Activated naive CD8-positive, alpha-beta T cell treated with anti-CD3 and anti-CD28 coated beads, Interleukin-2, amount 10 ng/mL, durations not matched to agents 7 days and 5 days (primary cell): ENCODE data around the gene KCNS3. TPM values are rescaled to one million over a fixed set of nuclear protein-coding genes. Genes with fewer than 3 reads are reported as not detected.
"Not testable (repeated sequence)": the region's sequence is repeated elsewhere in the genome, so short reads cannot be mapped to it uniquely, and the experiment has no call there.

Experiments used
- ATAC-seq: fragments of 150-1000 bp; cut with Tn5 transposase; one replicate; pipeline ENCODE4 v1.10.0; 2021; ENCODE audit warnings: low read depth, moderate library complexity
- POLR2A ChIA-PET: fragments of 350-600 bp; sonication (Branson Sonifier 250); formaldehyde crosslinking; loops from one replicate; lab custom pipeline; 2021; ENCODE audit warnings: antibody characterized with exemption; lab: Charles Lee
- DNase-seq: peaks from one replicate; pipeline ENCODE4 v3.0.0; 2021
- H3K27ac Mint-ChIP-seq: one replicate; pipeline ENCODE4 v1.8.0; 2022; ENCODE audit warnings: mild to moderate bottlenecking, mixed read lengths
- H3K27me3 Mint-ChIP-seq: one replicate; pipeline ENCODE4 v1.8.0; 2022; ENCODE audit warnings: mild to moderate bottlenecking, moderate library complexity, mixed read lengths
- H3K36me3 Mint-ChIP-seq: one replicate; pipeline ENCODE4 v1.8.0; 2021; ENCODE audit warnings: mild to moderate bottlenecking, mixed read lengths
- H3K4me1 Mint-ChIP-seq: one replicate; pipeline ENCODE4 v1.8.0; 2021; ENCODE audit warnings: mixed read lengths
- H3K4me3 Mint-ChIP-seq: one replicate; pipeline ENCODE4 v1.8.0; 2022; ENCODE audit warnings: mild to moderate bottlenecking, moderate library complexity, mixed read lengths
- H3K9me3 Mint-ChIP-seq: one replicate; pipeline ENCODE4 v1.8.0; 2021; ENCODE audit warnings: mixed read lengths
- total RNA-seq, 2 experiments: library from RNA; stranded (reverse); gene quantifications; one replicate each; pipeline ENCODE4 v1.2.3, GENCODE V29; 2021

Gene KCNS3
- total RNA-seq, 2 experiments from 2014 or later: not detected

- H3K27me3 Mint-ChIP-seq: no peaks in the 10 kb centered on the region
- no peaks in the 10 kb centered on the region for H3K4me1 Mint-ChIP-seq
- H3K27ac Mint-ChIP-seq: no peak overlapping the region
- ATAC-seq: no peak
- H3K9me3 Mint-ChIP-seq: no peaks in the 10 kb centered on the region
- no peak overlapping the region for H3K4me3 Mint-ChIP-seq
- no peak for DNase-seq
- POLR2A ChIA-PET: no interaction called here
- no peaks in the 10 kb centered on the region for H3K36me3 Mint-ChIP-seq
These were observed 61.7 kb downstream of the KCNS3 start for GRCh38 chr2:17940091-17940630.

GRCh38 chr2:17943444-17943843, 65.0 kb downstream of the KCNS3 start:
- H3K27me3 Mint-ChIP-seq: no peaks in the 10 kb centered on the region
- H3K27ac Mint-ChIP-seq: no peak overlapping the region
- no peaks in the 10 kb centered on the region for H3K9me3 Mint-ChIP-seq
- POLR2A ChIA-PET: no interaction called here
- ATAC-seq: no peak
- no peaks in the 10 kb centered on the region for H3K4me1 Mint-ChIP-seq
- DNase-seq: no peak
- H3K36me3 Mint-ChIP-seq: no peaks in the 10 kb centered on the region
- H3K4me3 Mint-ChIP-seq: no peak overlapping the region

- DNase-seq (no peak), ATAC-seq (no peak)
- POLR2A ChIA-PET: no interaction called here
- no peak overlapping the region for H3K27ac Mint-ChIP-seq
- no peaks in the 10 kb centered on the region for H3K9me3 Mint-ChIP-seq
- H3K36me3 Mint-ChIP-seq: no peaks in the 10 kb centered on the region
- no peaks in the 10 kb centered on the region for H3K27me3 Mint-ChIP-seq
- no peaks in the 10 kb centered on the region for H3K4me1 Mint-ChIP-seq
- no peak overlapping the region for H3K4me3 Mint-ChIP-seq
These were observed 68.6 kb downstream of the KCNS3 start for GRCh38 chr2:17947113-17947512.

- DNase-seq (no peak), ATAC-seq (no peak)
- H3K4me1 Mint-ChIP-seq: no peaks in the 10 kb centered on the region
- H3K36me3 Mint-ChIP-seq: no peaks in the 10 kb centered on the region
- H3K4me3 Mint-ChIP-seq: no peak overlapping the region
- POLR2A ChIA-PET: no interaction called here
- H3K9me3 Mint-ChIP-seq: no peaks in the 10 kb centered on the region
- no peaks in the 10 kb centered on the region for H3K27me3 Mint-ChIP-seq
- H3K27ac Mint-ChIP-seq: no peak overlapping the region
These were observed 71.5 kb downstream of the KCNS3 start for GRCh38 chr2:17950006-17950405.

DNA sequence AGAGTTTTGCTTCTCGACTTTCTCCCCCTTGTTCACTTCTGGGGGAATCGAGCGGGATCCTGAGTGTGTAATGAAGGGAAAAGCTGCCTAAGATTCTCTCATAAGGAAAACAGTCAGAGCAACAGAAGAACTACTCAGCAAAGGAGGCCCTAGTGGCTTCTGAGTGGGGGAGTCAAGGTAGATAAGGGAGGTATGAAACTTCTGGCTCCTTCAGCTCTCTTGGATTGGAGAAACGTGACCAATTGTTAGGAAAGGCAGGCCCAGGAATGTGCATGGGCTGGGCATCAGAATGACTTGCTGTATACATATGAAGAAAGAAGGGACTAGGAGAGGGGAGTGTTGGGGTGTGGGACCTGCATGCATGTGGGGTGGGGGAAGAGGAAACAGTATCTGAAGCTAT, 73.1 kb downstream of the KCNS3 start:
- Mint-ChIP-seq H3K4me3 (no peak overlapping the region), H3K27ac (no peak overlapping the region), H3K27me3 (no peaks in the 10 kb centered on the region), H3K36me3 (no peaks in the 10 kb centered on the region), H3K4me1 (no peaks in the 10 kb centered on the region), H3K9me3 (no peaks in the 10 kb centered on the region)
- no peak for ATAC-seq
- POLR2A ChIA-PET: no interaction called here
- DNase-seq: no peak

DNA sequence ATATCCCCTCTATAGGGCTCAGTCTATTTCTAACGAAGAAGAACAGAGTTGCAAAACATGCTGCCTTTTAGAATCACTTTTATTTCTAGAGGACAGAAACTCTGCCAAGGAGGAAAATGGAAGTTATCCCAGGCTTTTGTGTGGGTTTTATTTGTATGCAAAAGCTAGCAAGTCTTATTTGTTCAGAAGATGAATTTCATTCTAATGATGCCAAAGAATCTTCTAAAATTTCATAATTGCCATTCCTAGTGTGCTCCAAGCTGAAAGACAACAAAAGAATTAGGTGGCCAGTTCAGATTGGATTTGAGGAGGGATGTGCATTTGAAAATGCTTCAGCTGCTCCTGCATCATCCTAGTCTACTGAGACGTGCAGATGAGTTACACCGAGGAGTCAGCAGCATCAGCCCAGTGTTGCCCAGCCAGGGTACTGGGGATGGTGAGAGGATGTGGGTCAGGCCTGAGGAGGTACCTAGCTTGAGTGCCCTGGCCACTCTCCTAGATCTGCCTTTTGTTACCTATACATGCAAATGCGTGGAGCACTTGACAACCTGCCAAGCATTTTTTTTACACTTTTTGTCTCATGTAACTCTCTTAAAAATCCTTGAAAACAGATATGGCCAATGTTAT, 80.1 kb downstream of the KCNS3 start:
- Mint-ChIP-seq H3K9me3 (no peaks in the 10 kb centered on the region), H3K27me3 (no peaks in the 10 kb centered on the region), H3K4me1 (no peaks in the 10 kb centered on the region), H3K27ac (no peak overlapping the region), H3K4me3 (no peak overlapping the region), H3K36me3 (no peaks in the 10 kb centered on the region)
- POLR2A ChIA-PET: no interaction called here
- no peak for DNase-seq
- no peak for ATAC-seq

DNA sequence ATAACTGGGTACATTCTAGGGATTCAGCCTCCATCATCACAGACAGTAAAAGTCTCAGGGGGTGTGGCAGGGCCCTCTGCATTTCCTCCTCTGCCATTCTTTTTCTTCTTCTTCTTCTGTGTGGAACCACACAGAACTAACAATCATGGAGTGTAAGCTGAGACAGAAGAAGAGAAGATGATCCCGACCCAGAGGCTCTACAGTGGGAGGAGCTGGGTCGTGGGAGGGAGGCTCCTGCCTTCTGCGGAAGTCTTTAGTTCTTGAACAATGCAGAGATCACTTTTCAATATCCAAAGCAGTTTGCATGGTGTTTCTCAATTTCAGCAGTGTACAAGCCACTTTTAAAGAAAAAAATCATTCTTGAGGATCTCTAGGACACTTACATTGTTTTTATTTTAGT, 80.9 kb downstream of the KCNS3 start:
- no peak for DNase-seq
- no peaks in the 10 kb centered on the region for H3K36me3 Mint-ChIP-seq
- no peaks in the 10 kb centered on the region for H3K27me3 Mint-ChIP-seq
- no peak overlapping the region for H3K4me3 Mint-ChIP-seq
- ATAC-seq: no peak
- H3K4me1 Mint-ChIP-seq: no peaks in the 10 kb centered on the region
- no peaks in the 10 kb centered on the region for H3K9me3 Mint-ChIP-seq
- H3K27ac Mint-ChIP-seq: no peak overlapping the region
- POLR2A ChIA-PET: no interaction called here

- no peak for DNase-seq
- Mint-ChIP-seq H3K4me3 (no peak overlapping the region), H3K4me1 (no peaks in the 10 kb centered on the region), H3K36me3 (no peaks in the 10 kb centered on the region), H3K9me3 (no peaks in the 10 kb centered on the region), H3K27ac (no peak overlapping the region), H3K27me3 (no peaks in the 10 kb centered on the region)
- no peak for ATAC-seq
- POLR2A ChIA-PET: no interaction called here
These were observed 81.4 kb downstream of the KCNS3 start for GRCh38 chr2:17959833-17960232.

DNA sequence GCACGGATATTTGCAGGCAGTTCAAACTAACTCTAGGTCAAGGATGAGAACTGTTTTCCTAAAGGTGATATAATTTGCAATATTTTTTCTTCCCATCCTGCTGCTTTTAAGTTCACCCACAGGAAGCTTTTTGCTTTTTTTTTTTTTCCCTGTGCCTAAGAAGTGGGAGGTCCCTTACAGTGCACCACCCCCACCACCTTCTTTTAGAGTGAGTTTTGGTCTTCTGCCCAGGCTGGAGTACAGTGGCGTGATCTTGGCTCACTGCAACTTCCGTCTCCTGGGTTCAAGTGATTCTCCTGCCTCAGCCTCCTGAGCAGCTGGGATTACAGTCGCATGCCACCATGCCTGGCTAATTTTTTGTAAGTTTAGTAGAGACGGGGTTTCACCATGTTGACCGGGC, 82.5 kb downstream of the KCNS3 start:
- no peaks in the 10 kb centered on the region for H3K4me1 Mint-ChIP-seq
- no peaks in the 10 kb centered on the region for H3K9me3 Mint-ChIP-seq
- ATAC-seq (no peak), DNase-seq (no peak)
- H3K36me3 Mint-ChIP-seq: no peaks in the 10 kb centered on the region
- no peaks in the 10 kb centered on the region for H3K27me3 Mint-ChIP-seq
- no peak overlapping the region for H3K4me3 Mint-ChIP-seq
- H3K27ac Mint-ChIP-seq: no peak overlapping the region
- POLR2A ChIA-PET: no interaction called here

DNA sequence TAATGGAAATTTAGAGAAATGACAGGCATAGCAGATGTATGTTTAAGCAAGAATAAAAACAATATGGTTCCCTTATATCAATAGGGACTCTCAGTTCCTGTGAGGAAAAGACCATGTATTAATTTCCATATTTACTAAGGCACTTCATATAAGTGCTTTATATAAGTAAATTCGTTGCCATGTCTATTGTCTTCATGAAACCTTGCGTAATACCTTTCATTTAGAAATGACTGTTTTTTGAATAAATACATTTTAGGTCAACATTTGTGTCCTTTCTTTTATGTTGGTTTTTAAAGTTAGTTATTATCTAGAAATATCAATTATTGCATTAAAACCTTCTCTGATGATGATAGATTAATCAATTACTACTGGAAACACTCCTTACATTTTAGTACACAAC, 83.3 kb downstream of the KCNS3 start:
- no peak overlapping the region for H3K27ac Mint-ChIP-seq
- POLR2A ChIA-PET: no interaction called here
- H3K27me3 Mint-ChIP-seq: no peaks in the 10 kb centered on the region
- no peak for DNase-seq
- H3K9me3 Mint-ChIP-seq: no peaks in the 10 kb centered on the region
- H3K4me3 Mint-ChIP-seq: no peak overlapping the region
- no peaks in the 10 kb centered on the region for H3K4me1 Mint-ChIP-seq
- H3K36me3 Mint-ChIP-seq: no peaks in the 10 kb centered on the region
- no peak for ATAC-seq

GRCh38 chr2:17962876-17963275, 84.4 kb downstream of the KCNS3 start:
- no peak overlapping the region for H3K27ac Mint-ChIP-seq
- no peak overlapping the region for H3K4me3 Mint-ChIP-seq
- POLR2A ChIA-PET: no interaction called here
- no peaks in the 10 kb centered on the region for H3K27me3 Mint-ChIP-seq
- ATAC-seq (no peak), DNase-seq (no peak)
- H3K9me3 Mint-ChIP-seq: no peaks in the 10 kb centered on the region
- H3K4me1 Mint-ChIP-seq: no peaks in the 10 kb centered on the region
- H3K36me3 Mint-ChIP-seq: no peaks in the 10 kb centered on the region

- H3K27me3 Mint-ChIP-seq, H3K36me3 Mint-ChIP-seq, DNase-seq, H3K27ac Mint-ChIP-seq, ATAC-seq, H3K9me3 Mint-ChIP-seq, POLR2A ChIA-PET, H3K4me1 Mint-ChIP-seq, H3K4me3 Mint-ChIP-seq: not testable (repeated sequence)
These were observed 85.1 kb downstream of the KCNS3 start for GRCh38 chr2:17963571-17963970.

GRCh38 chr2:17965196-17965595, 86.7 kb downstream of the KCNS3 start:
- Mint-ChIP-seq H3K4me3 (no peak overlapping the region), H3K27me3 (peaks cover 2% of the 10 kb centered on the region), H3K27ac (no peak overlapping the region), H3K36me3 (no peaks in the 10 kb centered on the region), H3K9me3 (no peaks in the 10 kb centered on the region), H3K4me1 (no peaks in the 10 kb centered on the region)
- ATAC-seq: no peak
- POLR2A ChIA-PET: no interaction called here
- no peak for DNase-seq

DNA sequence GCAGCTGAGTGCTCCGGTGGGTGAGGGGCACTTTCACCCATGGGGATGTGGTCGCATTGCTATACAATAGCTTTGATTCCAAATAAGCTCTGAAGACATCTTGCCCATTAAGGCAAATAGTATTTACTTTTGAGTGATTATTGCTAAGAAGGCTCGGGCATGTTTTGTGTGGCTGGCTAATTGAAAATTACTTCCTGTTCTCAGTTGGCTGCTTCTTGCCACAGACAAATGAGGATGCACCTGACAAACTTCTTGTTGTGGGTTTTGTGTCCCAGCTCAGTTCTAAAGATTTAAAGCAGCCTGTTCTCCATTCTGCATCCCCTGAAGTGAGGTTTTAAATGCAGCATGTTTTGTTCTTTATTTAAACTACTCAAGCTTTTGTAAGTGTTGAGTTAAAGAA, 88.3 kb downstream of the KCNS3 start:
- Mint-ChIP-seq H3K27me3 (peaks cover 2% of the 10 kb centered on the region), H3K4me1 (no peaks in the 10 kb centered on the region)

More for the DNA sequence above, 88.3 kb downstream of the KCNS3 start:
- DNase-seq (no peak), ATAC-seq (no peak)
- H3K9me3 Mint-ChIP-seq: no peaks in the 10 kb centered on the region
- no peaks in the 10 kb centered on the region for H3K36me3 Mint-ChIP-seq
- POLR2A ChIA-PET: no interaction called here
- H3K4me3 Mint-ChIP-seq: no peak overlapping the region
- no peak overlapping the region for H3K27ac Mint-ChIP-seq
